Activated naive CD8-positive, alpha-beta T cell (primary cell): ENCODE data around the gene MAGI2.
A peak's percentile ranks its signal among the peaks of the same experiment; 100 is the strongest.
"Not testable (repeated sequence)": the region's sequence is repeated elsewhere in the genome, so short reads cannot be mapped to it uniquely, and the experiment has no call there.

Experiments used
- H3K27ac Mint-ChIP-seq: one replicate; pipeline ENCODE4 v1.8.0; 2021; ENCODE audit warnings: mixed read lengths
- H3K27me3 Mint-ChIP-seq: one replicate; pipeline ENCODE4 v1.8.0; 2021; ENCODE audit warnings: mixed read lengths
- H3K36me3 Mint-ChIP-seq: one replicate; pipeline ENCODE4 v1.8.0; 2021; ENCODE audit warnings: mixed read lengths
- H3K4me1 Mint-ChIP-seq: one replicate; pipeline ENCODE4 v1.8.0; 2021; ENCODE audit warnings: low read depth, mixed read lengths
- H3K4me3 Mint-ChIP-seq: one replicate; pipeline ENCODE4 v1.8.0; 2021; ENCODE audit warnings: mild to moderate bottlenecking, mixed read lengths
- H3K9me3 Mint-ChIP-seq: one replicate; pipeline ENCODE4 v1.8.0; 2021; ENCODE audit warnings: low read depth, mixed read lengths

Gene MAGI2

DNA sequence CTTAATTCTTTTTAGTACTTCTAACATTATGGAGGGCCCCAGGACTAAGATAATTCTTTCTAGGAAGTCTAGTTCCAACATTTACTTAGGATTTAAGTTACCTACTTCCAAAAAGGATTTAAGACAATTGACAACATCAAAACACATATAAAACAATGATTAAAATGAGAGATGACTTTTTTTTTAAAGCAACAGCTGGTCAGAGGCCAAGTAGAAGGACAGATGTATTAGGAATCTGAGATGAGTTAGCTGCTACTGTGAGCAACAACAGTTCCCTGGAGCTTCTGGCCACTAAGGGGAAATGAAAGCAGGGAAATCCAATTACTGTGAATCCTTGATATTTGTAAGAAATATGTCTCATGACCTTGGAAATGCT lies 1432.6 kb downstream of the MAGI2 start:
- peak overlapping the region; percentile 86 for H3K4me3 Mint-ChIP-seq
- no peak overlapping the region for H3K27ac Mint-ChIP-seq
- peaks cover 9% of the 10 kb centered on the region for H3K4me1 Mint-ChIP-seq
- H3K9me3 Mint-ChIP-seq: no peaks in the 10 kb centered on the region
- H3K27me3 Mint-ChIP-seq: peaks cover 17% of the 10 kb centered on the region
- H3K36me3 Mint-ChIP-seq: no peaks in the 10 kb centered on the region

DNA sequence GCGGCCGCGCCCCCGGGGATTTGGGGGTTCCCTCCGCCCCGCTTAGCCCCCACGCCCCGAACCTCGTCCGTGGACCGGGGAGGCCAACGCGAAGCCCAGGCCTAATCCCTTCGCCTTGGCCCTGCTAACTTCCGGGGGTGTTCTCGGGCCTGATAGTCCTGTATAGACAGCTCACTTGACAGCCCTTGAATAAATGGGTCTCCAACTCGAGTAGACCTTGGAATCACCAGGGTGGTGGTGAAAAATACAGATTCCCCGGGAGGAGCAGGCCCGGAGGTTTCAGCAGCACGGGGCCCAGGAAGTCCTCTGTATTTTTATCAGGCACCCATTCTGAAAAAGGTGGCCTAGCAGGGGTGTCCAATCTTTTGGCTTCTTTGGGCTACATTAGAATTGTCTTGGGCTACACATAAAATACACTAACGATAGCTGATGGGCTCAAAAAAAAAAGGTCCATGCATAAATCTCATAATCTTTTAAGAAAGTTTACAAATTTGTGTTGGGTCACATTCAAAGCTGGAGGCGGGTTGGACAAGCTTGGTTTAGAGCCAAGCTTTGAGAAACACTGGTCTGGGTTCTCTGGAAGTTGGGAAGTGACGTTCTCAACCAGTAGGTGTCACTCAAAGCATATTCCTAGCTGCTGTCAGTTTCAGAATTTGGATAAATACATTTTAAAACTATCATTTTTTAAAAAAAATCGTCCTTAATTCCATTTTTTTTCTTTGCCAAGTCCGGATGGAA lies 1433.2 kb downstream of the MAGI2 start:
- no peaks in the 10 kb centered on the region for H3K9me3 Mint-ChIP-seq
- no peak overlapping the region for H3K27ac Mint-ChIP-seq
- H3K36me3 Mint-ChIP-seq: no peaks in the 10 kb centered on the region
- H3K4me1 Mint-ChIP-seq: peaks cover 9% of the 10 kb centered on the region
- peaks cover 17% of the 10 kb centered on the region for H3K27me3 Mint-ChIP-seq
- H3K4me3 Mint-ChIP-seq: peak overlapping the region; percentile 86

DNA sequence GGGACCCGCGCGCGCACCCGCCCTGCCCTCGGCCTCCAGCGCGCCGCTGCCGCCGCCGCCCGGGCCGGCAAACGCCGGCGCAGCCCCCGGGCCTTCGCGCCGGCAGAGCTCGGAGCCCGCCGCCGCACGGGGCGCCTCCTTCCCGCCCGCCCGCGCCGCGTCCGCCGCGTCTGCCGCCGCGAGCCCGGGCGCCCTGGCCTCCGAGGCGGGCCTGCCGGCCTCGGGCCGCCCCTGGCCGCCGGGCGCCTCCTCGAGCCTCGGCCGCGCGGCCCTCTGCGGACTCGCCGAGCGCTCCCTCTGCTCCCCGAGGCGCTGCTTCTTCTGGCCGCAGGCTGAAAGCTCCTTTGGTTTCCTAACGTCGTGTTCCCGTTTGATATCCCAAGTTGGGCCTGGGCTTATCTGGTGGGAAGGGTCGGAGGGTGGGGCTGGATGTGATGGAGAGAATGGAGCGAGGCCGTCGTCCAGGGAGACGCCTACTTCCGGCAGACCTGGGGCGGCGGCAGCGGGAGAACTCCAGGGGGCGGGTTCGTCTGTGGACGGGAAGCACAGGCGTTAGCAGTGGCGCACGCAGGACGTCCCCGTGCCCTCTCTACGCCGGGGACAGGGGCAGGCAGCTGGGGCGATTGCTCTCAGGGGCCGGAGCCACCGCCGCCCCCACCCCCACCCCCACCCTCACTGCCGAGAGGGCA lies 1433.9 kb downstream of the MAGI2 start:
- peaks cover 9% of the 10 kb centered on the region for H3K4me1 Mint-ChIP-seq
- peaks cover 17% of the 10 kb centered on the region for H3K27me3 Mint-ChIP-seq
- H3K27ac Mint-ChIP-seq: peak overlapping the region; percentile 36
- H3K4me3 Mint-ChIP-seq: peak overlapping the region; percentile 85
- no peaks in the 10 kb centered on the region for H3K36me3 Mint-ChIP-seq
- no peaks in the 10 kb centered on the region for H3K9me3 Mint-ChIP-seq

DNA sequence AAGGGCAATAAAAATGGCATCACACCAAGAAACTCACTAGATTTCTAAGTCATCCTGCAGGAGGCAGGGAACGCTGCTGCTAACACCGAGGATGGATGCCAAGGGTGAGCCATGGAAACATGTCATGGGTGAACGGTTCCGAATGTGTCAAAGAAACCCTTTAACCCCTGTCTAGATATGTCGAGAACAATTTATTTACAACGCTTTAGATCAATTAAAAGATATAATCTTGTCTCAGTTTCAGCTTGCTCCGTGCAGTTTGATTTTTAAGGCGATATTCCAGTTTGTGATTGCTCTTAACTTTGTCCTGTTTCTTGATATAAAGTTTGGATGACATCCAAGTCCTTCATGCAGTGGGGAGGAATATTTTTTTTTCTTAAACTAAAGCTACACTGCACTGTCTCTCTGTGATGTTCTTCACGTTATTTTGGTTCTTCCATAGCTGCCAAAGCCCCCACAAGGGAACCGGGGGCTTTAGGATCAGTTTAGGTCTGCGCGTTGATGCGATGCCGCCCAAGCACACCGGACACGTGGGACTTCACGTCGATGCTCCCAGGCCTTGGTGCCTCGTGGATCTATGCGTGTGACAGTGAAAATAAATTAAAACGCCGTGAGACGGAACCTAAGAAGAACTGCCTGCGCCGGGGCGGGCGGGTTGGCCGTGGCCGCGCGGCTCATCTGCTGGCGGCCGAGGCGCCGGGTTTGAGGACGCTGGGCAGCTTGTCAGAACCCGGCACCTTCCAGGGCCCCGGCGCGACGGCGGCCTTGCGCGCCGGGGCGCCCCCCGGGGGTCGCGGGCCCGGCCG lies 1434.6 kb downstream of the MAGI2 start:
- no peaks in the 10 kb centered on the region for H3K9me3 Mint-ChIP-seq
- H3K27ac Mint-ChIP-seq: peak overlapping the region; percentile 85
- peaks cover 9% of the 10 kb centered on the region for H3K4me1 Mint-ChIP-seq
- peak overlapping the region; percentile 87 for H3K4me3 Mint-ChIP-seq
- H3K36me3 Mint-ChIP-seq: no peaks in the 10 kb centered on the region
- peaks cover 17% of the 10 kb centered on the region for H3K27me3 Mint-ChIP-seq

DNA sequence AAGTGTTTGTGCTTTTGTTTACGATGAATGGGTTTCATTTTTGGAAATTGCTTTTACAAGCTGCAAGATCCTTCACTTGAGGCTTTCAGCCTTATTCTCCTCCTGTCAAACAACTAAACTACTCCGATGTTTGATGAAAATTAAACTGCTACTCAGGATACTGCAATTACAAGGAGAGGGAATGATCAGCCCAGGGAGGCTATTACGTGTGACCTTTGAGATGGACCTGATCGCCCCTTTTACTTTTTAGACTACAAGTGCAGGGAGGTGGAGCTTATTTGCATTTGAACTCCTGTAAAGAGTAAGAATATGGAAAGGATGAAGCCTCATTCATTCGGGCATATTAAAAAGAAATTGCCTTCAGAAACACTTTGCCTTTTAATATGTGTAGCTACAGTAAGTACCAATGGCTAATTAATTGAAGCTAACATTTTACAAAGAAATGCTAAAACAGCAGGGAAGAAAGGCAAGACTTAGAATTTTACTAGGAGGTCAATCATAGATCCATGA lies 1435.8 kb downstream of the MAGI2 start:
- Mint-ChIP-seq H3K27me3 (peaks cover 19% of the 10 kb centered on the region), H3K4me3 (peak overlapping the region; percentile 72), H3K9me3 (no peaks in the 10 kb centered on the region), H3K27ac (no peak overlapping the region), H3K4me1 (peaks cover 9% of the 10 kb centered on the region), H3K36me3 (no peaks in the 10 kb centered on the region)

DNA sequence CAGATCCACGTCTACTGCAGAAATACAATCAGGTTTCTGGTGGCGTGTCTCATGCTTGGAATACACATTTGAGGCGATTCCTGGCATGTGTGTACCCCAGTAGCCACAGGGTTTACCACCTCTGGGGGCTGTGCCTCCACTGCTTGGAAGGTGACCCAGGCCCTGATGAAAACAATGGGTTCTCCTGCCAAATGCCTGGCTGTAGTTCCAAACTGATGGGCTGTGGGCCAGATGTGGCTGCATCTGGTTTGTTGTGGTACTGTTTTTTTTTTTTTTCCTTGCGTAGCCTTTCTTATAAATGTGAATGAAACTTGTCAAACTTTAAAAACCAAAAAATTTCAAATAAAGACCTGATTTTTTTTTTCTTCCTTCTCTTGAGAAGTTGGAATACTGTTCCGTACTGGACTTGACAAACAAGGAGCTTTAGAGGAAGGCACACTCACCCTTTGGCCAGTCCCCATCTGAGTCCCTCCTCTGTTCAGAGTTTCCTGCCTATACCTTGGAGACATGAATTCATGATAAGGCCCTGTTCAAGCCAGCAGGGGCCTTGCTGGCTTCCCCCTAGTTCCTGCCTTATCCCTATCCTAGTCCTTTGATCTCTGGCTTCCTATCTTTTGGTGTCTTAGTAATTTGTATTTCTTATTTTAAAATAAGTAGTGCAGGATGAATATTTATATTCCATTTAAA lies 1437.8 kb downstream of the MAGI2 start:
- Mint-ChIP-seq H3K27me3 (peaks cover 15% of the 10 kb centered on the region), H3K9me3 (no peaks in the 10 kb centered on the region), H3K27ac (no peak overlapping the region), H3K4me1 (peaks cover 9% of the 10 kb centered on the region), H3K36me3 (no peaks in the 10 kb centered on the region), H3K4me3 (no peak overlapping the region)

DNA sequence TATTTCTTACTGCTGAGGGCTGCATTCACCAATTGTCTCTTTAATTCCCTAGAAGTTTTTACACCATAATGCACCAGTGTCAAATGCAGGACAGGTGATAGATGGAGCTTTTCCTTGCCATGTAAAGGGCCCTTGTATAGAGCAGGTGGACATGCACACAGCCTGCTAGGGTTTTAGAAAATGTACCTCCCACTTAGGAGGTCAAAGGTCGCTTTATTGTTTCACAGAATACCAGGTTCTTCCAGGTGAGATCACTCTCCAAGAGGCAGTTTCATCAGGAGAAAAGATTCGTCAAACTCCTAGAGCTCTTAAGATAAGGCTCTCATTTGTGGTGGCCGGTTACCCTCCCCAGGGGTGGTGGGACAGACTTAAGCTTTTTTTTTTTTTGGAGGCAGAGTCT lies 1439.1 kb downstream of the MAGI2 start:
- Mint-ChIP-seq H3K27me3 (peaks cover 15% of the 10 kb centered on the region), H3K27ac (no peak overlapping the region), H3K9me3 (no peaks in the 10 kb centered on the region), H3K4me3 (no peak overlapping the region), H3K36me3 (no peaks in the 10 kb centered on the region), H3K4me1 (peaks cover 4% of the 10 kb centered on the region)

DNA sequence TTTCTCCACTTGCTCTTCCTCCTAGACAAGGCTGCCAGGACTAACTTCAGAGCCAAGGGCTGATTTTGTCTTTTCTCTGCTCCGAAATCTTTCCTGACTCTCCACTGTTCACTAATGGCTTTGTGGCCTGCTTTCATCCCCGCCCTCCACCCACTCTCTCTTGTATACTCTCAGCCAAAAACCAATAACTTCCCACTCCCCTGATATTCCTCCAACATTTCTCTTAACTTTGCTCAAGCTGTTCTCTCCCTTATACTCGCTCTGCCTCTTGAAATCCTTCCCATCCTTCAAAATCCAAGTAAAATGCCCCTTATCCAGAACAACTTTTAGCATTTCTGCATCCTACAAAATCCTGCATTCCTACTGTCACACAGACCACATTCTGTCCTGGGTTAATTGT lies 1440.1 kb downstream of the MAGI2 start:
- peaks cover 8% of the 10 kb centered on the region for H3K27me3 Mint-ChIP-seq
- H3K27ac Mint-ChIP-seq: no peak overlapping the region
- no peaks in the 10 kb centered on the region for H3K4me1 Mint-ChIP-seq
- H3K9me3 Mint-ChIP-seq: no peaks in the 10 kb centered on the region
- H3K4me3 Mint-ChIP-seq: no peak overlapping the region
- no peaks in the 10 kb centered on the region for H3K36me3 Mint-ChIP-seq

DNA sequence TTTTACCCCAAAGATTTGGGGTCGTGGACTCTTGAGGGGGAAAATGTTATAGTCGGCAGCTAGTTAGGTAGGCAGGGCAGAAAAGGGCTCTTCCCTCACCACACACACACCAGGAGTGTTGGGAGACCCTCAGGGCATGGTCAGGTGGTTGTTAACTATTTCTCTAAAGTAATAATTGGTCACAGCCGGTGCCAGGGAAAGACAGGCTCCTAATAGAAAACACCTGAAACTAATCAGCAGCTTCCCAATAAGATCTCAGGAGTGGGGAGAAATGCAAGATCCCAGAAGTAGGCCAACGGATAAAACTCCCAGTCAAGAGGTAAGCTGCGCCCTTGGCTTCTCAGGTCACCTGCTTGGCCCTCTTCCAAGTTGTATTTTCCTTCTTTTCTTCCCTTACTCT lies 1441.8 kb downstream of the MAGI2 start:
- H3K4me3 Mint-ChIP-seq: no peak overlapping the region

DNA sequence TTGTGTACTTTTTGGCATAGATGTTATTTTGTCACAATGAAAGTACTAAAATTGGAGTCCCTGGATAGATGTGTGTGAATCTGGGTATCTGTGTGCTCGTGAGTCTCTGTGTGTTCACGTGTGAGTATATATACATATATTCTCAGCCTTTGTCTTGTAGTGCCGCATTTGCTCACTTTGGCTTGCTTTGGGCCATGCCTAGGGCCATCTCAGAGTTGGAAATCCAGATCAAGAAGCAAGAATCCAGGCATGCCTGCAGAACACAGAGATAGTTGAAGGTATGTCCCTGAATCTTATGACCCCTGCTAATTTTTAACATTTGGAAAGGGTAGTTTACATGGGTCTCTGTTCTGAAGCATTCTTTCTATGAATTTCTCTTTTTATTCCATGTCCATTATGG lies 1446.2 kb downstream of the MAGI2 start:
- no peaks in the 10 kb centered on the region for H3K4me1 Mint-ChIP-seq
- no peaks in the 10 kb centered on the region for H3K36me3 Mint-ChIP-seq
- no peak overlapping the region for H3K4me3 Mint-ChIP-seq
- no peaks in the 10 kb centered on the region for H3K9me3 Mint-ChIP-seq
- no peak overlapping the region for H3K27ac Mint-ChIP-seq
- no peaks in the 10 kb centered on the region for H3K27me3 Mint-ChIP-seq

More for the DNA sequence above, 1441.8 kb downstream of the MAGI2 start:
- no peak overlapping the region for H3K27ac Mint-ChIP-seq
- no peaks in the 10 kb centered on the region for H3K36me3 Mint-ChIP-seq
- H3K27me3 Mint-ChIP-seq: peaks cover 4% of the 10 kb centered on the region
- no peaks in the 10 kb centered on the region for H3K9me3 Mint-ChIP-seq
- no peaks in the 10 kb centered on the region for H3K4me1 Mint-ChIP-seq

DNA sequence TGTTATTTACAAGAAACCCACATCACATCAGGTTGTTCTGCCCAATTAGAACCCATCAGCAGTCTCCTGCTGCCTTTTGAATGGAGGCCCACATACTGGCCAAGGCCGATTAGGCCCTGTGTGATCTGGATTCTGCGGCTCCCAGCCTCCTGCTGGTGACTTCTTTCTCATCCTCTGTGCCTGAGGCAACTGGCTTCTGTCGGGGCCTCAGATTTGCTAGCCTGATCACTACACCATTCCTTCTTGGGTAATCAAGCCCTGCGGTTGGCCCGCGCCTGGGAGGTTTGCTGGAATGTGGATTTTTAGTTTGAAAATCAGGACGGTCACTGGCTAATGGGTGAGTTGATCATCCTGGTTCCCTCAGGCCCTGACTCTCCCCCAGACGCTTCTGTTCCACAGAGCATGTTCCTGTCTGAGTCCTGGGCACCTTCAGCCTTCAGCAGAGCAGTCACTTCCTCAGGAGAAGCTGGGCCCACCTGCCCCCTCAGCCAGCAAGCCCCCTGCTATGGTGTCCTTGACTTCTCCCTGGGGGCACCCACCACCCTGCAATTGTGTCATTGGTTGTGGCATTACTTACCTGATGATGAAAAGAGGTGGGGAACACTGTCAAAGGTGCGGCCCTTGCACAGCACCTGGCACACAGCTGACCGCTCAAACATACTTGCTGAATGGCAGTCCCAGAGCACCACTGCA lies 1447.3 kb downstream of the MAGI2 start:
- H3K36me3 Mint-ChIP-seq: no peaks in the 10 kb centered on the region
- no peaks in the 10 kb centered on the region for H3K9me3 Mint-ChIP-seq
- no peaks in the 10 kb centered on the region for H3K27me3 Mint-ChIP-seq
- no peak overlapping the region for H3K4me3 Mint-ChIP-seq
- no peaks in the 10 kb centered on the region for H3K4me1 Mint-ChIP-seq
- no peak overlapping the region for H3K27ac Mint-ChIP-seq

DNA sequence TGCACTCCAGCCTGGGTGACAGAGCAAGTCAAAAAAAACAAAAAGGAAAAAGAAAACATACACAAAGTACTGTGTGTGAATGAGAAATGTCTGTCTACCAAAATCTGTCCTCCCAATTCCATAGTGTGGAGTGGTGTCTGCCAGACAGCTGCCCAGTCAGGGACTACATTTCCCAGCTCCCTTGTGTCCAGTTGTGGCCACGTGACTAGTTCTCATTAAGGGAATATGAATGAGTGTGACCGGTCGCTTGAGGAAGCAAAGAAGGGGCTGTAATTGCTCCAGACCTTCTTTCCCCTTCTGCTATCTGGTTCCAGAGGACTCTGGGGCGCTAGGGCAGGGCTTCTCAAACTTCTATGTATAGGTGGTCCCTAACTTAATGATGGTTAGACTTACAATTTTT lies 1450.8 kb downstream of the MAGI2 start:
- H3K9me3 Mint-ChIP-seq: peaks cover 7% of the 10 kb centered on the region
- no peaks in the 10 kb centered on the region for H3K27me3 Mint-ChIP-seq
- no peak overlapping the region for H3K4me3 Mint-ChIP-seq
- no peaks in the 10 kb centered on the region for H3K36me3 Mint-ChIP-seq
- no peaks in the 10 kb centered on the region for H3K4me1 Mint-ChIP-seq
- no peak overlapping the region for H3K27ac Mint-ChIP-seq

DNA sequence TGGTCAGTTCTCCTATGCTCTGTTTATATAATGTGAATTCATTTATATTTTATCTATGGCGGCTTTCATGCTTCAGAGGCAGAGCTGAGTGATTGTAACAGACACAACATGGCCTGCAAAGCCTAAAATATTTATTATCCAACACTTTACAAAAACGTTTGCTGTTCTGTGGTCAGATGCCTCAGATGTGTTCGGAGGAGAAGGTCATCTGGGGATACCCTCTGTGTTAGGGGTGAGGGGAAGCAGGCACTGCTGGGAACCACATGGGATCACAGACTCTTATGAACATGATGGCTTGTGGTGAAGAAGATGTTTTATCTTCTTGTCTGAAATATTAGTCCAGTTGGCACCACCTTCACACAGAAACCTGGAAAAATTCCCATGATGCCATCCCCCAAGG lies 1451.4 kb downstream of the MAGI2 start:
- Mint-ChIP-seq H3K36me3 (no peaks in the 10 kb centered on the region), H3K9me3 (peaks cover 7% of the 10 kb centered on the region), H3K4me1 (no peaks in the 10 kb centered on the region), H3K4me3 (no peak overlapping the region), H3K27me3 (no peaks in the 10 kb centered on the region), H3K27ac (no peak overlapping the region)

DNA sequence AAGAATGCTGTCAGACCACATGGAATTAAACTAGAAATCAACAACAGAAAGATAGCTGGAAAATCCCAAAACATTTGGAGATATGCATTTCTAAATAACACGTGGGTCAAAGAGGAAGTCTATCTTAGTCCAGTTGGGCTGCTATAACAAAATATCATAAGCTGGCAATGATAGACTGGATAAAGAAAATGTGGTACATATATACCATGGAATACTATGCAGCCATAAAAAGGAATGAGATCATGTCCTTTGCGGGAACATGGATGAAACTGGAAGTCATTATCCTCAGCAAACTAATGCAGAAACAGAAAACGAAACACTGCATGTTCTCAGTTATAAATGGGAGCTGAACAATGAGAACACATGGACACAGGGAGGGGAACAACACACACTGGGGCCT lies 1454.3 kb downstream of the MAGI2 start:
- H3K27ac Mint-ChIP-seq, H3K27me3 Mint-ChIP-seq, H3K4me1 Mint-ChIP-seq, H3K9me3 Mint-ChIP-seq, H3K4me3 Mint-ChIP-seq, H3K36me3 Mint-ChIP-seq: not testable (repeated sequence)
